ENCODE measurements around the gene MYL3.

MYL3 gene

GRCh38 chr3:46859001-46859710 lies 4.1 kb downstream of the MYL3 start:
- Histone ChIP-seq H3K4me3 (replicated peaks; ENCODE audit: insufficient read depth, low read length) (no peak overlapping the region), H3K27ac (replicated peaks) (no peak overlapping the region), H3K27me3 (ENCODE audit: insufficient read depth, poor library complexity, severe bottlenecking) (no peaks in the 10 kb centered on the region)
- TF ChIP-seq, protein P1, sequence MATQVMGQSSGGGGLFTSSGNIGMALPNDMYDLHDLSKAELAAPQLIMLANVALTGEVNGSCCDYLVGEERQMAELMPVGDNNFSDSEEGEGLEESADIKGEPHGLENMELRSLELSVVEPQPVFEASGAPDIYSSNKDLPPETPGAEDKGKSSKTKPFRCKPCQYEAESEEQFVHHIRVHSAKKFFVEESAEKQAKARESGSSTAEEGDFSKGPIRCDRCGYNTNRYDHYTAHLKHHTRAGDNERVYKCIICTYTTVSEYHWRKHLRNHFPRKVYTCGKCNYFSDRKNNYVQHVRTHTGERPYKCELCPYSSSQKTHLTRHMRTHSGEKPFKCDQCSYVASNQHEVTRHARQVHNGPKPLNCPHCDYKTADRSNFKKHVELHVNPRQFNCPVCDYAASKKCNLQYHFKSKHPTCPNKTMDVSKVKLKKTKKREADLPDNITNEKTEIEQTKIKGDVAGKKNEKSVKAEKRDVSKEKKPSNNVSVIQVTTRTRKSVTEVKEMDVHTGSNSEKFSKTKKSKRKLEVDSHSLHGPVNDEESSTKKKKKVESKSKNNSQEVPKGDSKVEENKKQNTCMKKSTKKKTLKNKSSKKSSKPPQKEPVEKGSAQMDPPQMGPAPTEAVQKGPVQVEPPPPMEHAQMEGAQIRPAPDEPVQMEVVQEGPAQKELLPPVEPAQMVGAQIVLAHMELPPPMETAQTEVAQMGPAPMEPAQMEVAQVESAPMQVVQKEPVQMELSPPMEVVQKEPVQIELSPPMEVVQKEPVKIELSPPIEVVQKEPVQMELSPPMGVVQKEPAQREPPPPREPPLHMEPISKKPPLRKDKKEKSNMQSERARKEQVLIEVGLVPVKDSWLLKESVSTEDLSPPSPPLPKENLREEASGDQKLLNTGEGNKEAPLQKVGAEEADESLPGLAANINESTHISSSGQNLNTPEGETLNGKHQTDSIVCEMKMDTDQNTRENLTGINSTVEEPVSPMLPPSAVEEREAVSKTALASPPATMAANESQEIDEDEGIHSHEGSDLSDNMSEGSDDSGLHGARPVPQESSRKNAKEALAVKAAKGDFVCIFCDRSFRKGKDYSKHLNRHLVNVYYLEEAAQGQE (IDR thresholded peaks at IDR 0.05; ENCODE audit: insufficient replicate concordance, low read depth) = no peak
- TF ChIP-seq, protein P2, sequence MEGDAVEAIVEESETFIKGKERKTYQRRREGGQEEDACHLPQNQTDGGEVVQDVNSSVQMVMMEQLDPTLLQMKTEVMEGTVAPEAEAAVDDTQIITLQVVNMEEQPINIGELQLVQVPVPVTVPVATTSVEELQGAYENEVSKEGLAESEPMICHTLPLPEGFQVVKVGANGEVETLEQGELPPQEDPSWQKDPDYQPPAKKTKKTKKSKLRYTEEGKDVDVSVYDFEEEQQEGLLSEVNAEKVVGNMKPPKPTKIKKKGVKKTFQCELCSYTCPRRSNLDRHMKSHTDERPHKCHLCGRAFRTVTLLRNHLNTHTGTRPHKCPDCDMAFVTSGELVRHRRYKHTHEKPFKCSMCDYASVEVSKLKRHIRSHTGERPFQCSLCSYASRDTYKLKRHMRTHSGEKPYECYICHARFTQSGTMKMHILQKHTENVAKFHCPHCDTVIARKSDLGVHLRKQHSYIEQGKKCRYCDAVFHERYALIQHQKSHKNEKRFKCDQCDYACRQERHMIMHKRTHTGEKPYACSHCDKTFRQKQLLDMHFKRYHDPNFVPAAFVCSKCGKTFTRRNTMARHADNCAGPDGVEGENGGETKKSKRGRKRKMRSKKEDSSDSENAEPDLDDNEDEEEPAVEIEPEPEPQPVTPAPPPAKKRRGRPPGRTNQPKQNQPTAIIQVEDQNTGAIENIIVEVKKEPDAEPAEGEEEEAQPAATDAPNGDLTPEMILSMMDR (IDR thresholded peaks at IDR 0.05; ENCODE audit: insufficient read depth, low read length) = no peak
- TF ChIP-seq POLR2AphosphoS5 (IDR thresholded peaks at IDR 0.05; ENCODE audit: low read depth) (no peak), GABPA (IDR thresholded peaks at IDR 0.05; ENCODE audit: low read depth) (no peak)
- DNase-seq (ENCODE audit: low read depth in 1 of 2, low spot score in 1 of 2) = no peak

DNA sequence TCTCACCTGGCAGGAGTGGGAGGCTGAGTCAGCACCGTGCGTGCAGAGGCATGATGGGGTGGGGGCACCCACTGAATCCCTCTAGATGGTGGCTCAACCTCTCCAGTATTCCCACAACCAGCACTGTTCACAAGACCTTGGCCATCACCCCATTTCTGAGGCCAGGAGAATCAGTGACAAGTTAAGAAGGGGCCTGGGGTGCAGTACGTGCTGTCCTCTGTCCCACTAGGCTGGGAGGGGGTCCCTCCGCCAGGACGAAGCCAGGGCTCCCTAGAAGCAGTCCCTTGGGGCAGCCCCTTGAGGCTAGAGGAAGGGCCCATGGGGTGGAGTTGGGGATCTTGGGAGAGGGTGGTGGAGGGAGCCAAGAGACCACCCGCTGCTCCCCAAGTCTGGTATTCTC lies 4.8 kb downstream of the MYL3 start:
- H3K4me3 ChIP-seq (replicated peaks; ENCODE audit: insufficient read depth, low read length) = no peak overlapping the region

DNA sequence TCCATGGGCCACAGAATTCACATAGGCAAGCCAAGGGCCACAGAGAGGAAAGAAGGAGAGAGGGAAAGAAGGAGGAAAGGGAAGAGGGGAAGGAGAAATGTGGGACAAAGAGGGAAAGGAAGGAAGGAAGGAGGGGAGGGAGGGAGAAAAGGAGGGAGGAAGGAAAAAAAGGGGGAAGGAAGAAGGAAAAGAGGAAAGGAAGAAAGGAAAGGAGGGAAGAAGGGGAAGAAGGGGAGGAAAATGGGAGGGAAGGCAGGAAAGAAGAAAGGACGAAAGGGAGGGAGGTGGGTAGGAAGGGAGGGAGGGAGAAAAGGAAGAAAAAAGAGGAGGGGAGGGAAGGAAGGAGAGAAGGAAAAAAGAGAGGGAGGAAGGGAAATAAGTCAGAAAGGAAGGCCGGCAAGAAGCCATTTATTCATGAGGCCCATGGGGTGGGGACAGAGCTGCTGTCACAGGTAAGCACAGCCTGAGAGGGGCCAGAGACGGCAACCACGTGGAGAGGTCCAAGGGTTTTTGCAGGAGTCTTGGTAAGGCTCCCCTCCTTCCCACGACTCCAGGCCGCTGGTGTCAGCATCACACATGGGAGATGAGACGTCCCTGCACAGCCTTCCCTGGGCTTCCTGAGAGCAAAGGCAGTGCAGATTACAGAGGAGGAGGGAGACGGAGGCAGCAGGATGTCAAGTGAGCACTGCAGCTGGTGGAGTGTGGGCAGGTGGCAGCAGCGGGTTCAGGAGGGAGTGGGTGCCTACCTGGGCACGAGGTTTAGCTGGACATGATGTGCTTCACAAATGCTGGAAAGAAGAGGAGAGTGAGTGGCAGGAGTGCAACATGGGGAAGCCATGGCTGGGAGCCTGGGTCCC lies 5.5 kb downstream of the MYL3 start:
- Histone ChIP-seq H3K27me3 (ENCODE audit: insufficient read depth, poor library complexity, severe bottlenecking) (no peaks in the 10 kb centered on the region), H3K27ac (replicated peaks) (no peak overlapping the region), H3K4me3 (replicated peaks; ENCODE audit: insufficient read depth, low read length) (no peak overlapping the region)
- no peak for TF ChIP-seq GABPA (IDR thresholded peaks at IDR 0.05; ENCODE audit: low read depth)
- TF ChIP-seq SPI1 (IDR thresholded peaks at IDR 0.05; ENCODE audit: borderline replicate concordance, low read depth) = no peak
- TF ChIP-seq, protein P1 (IDR thresholded peaks at IDR 0.05; ENCODE audit: insufficient replicate concordance, low read depth) = no peak
- TF ChIP-seq, protein P2 (IDR thresholded peaks at IDR 0.05; ENCODE audit: insufficient read depth, low read length) = no peak
- no peak for TF ChIP-seq POLR2AphosphoS5 (IDR thresholded peaks at IDR 0.05; ENCODE audit: low read depth)
- DNase-seq (ENCODE audit: low read depth in 1 of 2, low spot score in 1 of 2) = no peak

More for the DNA sequence above, 4.8 kb downstream of the MYL3 start:
- Histone ChIP-seq H3K27ac (replicated peaks) (no peak overlapping the region), H3K27me3 (ENCODE audit: insufficient read depth, poor library complexity, severe bottlenecking) (no peaks in the 10 kb centered on the region)
- no peak for TF ChIP-seq POLR2AphosphoS5 (IDR thresholded peaks at IDR 0.05; ENCODE audit: low read depth)
- TF ChIP-seq SPI1 (IDR thresholded peaks at IDR 0.05; ENCODE audit: borderline replicate concordance, low read depth) = no peak
- TF ChIP-seq, protein P1 (IDR thresholded peaks at IDR 0.05; ENCODE audit: insufficient replicate concordance, low read depth) = no peak
- TF ChIP-seq, protein P2 (IDR thresholded peaks at IDR 0.05; ENCODE audit: insufficient read depth, low read length) = no peak
- no peak for TF ChIP-seq GABPA (IDR thresholded peaks at IDR 0.05; ENCODE audit: low read depth)
- no peak for DNase-seq (ENCODE audit: low read depth in 1 of 2, low spot score in 1 of 2)
